Vagina (tissue), 2 donors: ENCODE results near the gene DUSP22.
"Not testable (repeated sequence)": the region's sequence is repeated elsewhere in the genome, so short reads cannot be mapped to it uniquely, and the experiment has no call there.

Source experiments
- CTCF ChIP-seq, 3 experiments: fragments of 450-650 bp in 2 of 3; fragments of 200-600 bp in 1 of 3; sonication (generic) in 1 of 3; IDR thresholded peaks; one replicate each; pipeline ENCODE4 v1.5.1; 2017 to 2019; ENCODE audit warnings: antibody characterized with exemption in 3 of 3, mild to moderate bottlenecking in 2 of 3, moderate library complexity in 2 of 3
- POLR2AphosphoS5 ChIP-seq, 2 donors: sonication (generic); formaldehyde crosslinking; IDR thresholded peaks; one replicate each; pipeline ENCODE4 v1.9.0; 2017; ENCODE audit warnings: antibody characterized with exemption in 2 of 2, mild to moderate bottlenecking in 2 of 2, low read depth in 1 of 2; ENCODE audit not compliant: insufficient read depth in 1 of 2

DNA sequence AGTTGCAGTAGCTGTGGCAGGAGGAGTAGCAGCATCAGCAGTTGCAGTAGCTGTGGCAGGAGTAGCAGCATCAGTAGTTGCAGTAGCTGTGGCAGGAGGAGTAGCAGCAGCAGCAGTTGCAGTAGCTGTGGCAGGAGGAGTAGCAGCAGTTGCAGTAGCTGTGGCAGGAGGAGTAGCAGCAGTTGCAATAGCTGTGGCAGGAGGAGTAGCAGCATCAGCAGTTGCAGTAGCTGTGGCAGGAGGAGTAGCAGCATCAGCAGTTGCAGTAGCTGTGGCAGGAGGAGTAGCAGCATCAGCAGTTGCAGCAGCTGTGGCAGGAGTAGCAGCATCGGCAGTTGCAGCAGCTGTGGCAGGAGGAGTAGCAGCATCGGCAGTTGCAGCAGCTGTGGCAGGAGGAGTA lies 79.6 kb downstream of the DUSP22 start:
- TF ChIP-seq POLR2AphosphoS5 (IDR thresholded peaks at IDR 0.05; ENCODE audit: insufficient read depth in 1 of 2, low read depth in 1 of 2); CTCF (IDR thresholded peaks at IDR 0.05): not testable (repeated sequence)
